HG03060 (cell line): Measurements from ENCODE around the gene LRRC47.

ENCODE experiments used
- ATAC-seq: cut with Tn5 transposase; IDR thresholded peaks from one replicate; pipeline ENCODE4 v1.9.1; 2021; ENCODE audit warnings: low read depth, moderate number of reproducible peaks; ENCODE audit not compliant: unreplicated experiment

The LRRC47 gene

DNA sequence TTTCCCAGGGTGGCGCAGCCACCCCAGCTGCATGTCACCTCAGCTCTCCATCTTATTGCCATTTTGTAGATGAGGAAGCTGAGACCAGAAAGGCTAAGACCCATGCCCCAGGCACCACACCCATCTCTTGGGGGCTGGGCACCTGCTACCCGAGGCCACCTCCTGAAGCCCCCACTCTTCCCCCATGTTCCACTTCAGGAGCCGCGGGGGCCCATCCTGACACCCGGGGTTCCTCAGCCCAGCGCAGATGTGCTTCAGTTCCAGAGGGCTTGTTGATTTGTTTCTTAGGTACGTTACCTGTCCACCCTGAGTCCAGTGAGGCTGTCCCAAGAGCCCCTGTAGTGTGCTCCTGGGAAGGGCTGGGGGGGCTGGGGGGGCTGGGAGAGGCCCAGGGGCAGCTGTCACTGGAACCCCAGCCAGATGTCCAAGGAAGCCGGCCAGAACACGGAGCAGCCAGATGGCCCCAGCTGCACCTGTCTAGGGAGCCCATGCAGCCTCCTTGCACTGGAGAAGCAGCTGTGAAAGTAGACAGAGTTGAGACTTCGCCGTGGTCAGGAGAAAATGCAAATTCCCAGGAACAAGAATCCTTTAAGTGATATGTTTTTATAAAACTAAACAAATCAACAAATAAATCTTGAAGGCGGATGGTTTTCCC lies 61.1 kb downstream of the LRRC47 start:
- no peak for ATAC-seq

GRCh38 chr1:3734602-3735001 lies 61.7 kb downstream of the LRRC47 start:
- no peak for ATAC-seq

DNA sequence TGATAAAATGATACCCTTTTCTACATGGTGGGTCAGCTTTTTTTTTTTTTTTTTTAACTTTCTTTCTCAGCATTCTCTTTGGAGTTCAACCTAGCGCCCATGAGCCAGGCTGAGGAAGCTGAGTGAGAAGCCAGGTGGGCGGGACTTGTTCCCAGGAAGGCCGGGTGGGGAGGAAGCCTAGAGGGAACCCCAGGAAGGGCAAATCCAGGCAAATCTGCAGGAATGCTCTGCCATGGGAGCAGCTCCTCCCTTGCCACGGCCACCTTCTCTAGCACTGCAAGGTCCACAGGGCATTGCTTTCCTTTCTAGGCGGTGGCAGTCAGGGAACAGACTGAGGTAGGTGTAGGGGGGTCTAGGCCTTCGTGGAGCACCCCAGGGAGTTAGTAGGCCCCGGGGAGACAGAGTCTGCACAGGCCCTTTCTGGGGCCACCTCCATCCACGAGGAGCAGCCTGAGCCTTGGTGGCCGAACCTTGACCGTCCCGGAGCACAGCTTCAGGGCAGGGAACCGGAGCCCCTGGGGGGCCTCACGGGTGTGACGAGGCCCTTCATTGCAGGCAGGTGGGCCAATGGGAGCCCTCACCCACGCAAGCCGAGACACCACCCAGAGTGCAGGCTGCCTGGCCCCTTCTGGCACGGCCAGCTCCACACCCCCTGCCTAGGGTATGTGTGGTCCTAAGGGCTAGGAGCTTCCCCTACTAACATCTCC lies 62.3 kb downstream of the LRRC47 start:
- ATAC-seq: no peak

DNA sequence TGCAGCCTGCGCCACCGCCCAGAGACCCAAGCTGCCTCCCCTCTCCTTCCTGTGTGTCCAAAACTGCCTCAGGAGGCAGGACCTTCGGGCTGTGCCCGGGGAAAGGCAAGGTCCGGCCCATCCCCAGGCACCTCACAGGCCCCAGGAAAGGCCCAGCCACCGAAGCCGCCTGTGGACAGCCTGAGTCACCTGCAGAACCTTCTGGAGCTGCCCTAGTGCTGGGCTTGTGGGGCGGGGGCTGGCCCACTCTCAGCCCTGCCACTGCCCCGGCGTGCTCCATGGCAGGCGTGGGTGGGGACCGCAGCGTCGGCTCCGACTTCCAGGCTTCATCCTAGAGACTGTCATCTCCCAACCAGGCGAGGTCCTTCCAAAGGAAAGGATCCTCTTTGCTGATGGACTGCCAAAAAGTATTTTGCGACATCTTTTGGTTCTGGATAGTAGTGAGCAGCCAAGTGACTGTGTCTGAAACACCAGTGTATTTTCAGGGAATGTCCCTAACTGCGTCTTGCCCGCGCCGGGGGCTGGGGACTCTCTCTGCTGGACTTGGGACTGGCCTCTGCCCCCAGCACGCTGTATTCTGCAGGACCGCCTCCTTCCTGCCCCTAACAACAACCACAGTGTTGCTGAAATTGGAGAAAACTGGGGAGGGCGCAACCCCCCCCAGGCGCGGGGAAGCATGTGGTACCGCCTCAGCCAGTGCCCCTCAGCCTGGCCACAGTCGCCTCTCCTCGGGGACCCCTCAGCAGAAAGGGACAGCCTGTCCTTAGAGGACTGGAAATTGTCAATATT lies 63.0 kb downstream of the LRRC47 start:
- no peak for ATAC-seq

DNA sequence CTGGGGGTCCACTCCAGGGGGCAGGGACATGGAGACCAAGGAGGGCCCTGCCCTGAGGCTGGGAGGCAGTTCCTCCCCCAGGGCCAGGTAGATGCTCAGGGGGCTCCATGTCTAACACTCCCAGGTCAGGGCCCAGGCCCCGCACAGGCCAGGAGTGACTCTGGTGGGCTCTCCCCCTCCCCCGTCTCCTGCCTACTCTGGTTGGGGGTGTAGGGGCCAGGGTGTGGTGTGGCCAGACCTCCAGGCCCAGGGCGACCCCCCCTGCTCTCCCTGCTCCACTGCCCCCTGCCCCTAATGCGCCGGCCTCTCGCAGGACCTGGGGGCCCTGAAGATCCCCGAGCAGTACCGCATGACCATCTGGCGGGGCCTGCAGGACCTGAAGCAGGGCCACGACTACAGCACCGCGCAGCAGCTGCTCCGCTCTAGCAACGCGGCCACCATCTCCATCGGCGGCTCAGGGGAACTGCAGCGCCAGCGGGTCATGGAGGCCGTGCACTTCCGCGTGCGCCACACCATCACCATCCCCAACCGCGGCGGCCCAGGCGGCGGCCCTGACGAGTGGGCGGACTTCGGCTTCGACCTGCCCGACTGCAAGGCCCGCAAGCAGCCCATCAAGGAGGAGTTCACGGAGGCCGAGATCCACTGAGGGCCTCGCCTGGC lies 63.7 kb downstream of the LRRC47 start:
- ATAC-seq: no peak

DNA sequence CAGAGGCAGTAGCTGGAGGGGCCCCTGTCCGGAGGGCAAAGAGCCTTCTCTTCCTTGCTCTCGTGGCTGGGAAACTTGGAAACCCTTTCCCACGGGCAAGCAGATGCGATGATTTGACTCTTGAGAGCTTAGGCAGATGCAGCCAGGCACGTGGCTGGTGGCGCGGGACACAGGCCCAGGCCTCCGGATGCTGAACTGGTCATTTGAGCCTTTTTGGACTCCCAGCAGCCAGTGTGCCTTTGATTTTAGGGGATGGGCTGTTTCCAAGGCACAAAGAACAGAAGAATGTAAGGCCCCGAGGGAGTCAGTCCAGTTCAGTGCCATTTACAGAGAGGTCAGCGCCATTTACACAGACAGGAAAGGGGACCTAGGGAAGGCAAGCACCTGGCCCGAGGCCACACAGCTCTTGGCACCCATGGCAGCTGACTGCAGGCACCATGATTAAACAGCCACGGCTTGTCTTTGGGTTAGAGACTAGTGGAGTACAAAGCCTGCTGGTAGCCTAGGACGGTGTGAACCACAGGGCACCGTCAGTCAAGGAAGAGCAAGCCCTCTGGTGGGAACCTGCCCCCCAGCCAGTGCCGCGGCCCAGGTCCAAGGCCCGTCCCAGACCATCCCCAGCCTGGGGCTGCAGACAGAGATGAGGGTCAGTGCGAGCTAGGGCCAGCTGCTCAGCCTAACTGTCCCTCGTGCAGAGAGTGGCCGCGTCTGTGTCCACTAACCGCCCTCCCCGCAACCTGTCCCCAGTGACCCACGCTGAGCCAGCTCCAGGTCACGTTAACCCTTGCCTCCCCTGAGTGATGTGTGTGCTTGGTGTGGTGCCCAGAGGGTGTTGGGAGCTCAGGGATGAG lies 64.5 kb downstream of the LRRC47 start:
- no peak for ATAC-seq

DNA sequence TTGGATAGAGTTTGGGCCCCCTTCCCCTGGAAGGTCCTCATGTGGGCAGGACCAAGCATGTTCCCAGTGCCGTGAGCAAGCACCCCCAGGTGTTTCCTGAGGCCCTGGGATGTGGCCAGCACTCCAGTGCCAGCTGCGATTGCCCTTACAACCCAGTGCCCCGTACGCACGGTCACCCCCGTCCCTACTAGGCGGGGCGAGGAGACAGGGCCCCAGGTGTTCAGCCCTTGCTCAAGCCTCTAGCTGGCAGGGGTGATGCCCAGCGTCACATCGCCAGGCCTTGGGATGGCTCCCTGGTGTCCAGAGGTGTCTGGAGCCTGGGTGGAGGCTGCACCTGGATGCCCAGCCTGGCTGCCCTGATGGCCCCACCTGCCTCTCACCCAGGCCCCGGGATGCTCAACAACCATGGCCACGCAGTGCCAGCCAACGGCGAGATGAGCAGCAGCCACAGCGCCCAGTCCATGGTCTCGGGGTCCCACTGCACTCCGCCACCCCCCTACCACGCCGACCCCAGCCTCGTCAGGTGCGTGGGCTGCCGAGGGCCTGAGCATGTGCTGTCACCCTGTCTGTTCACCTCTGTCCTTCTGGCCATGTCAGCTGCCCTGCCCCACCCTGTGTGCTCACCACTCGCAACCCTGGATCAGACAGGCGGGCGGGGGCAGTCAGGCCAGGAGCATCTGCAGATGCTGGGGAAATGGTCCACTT lies 65.6 kb downstream of the LRRC47 start:
- no peak for ATAC-seq

DNA sequence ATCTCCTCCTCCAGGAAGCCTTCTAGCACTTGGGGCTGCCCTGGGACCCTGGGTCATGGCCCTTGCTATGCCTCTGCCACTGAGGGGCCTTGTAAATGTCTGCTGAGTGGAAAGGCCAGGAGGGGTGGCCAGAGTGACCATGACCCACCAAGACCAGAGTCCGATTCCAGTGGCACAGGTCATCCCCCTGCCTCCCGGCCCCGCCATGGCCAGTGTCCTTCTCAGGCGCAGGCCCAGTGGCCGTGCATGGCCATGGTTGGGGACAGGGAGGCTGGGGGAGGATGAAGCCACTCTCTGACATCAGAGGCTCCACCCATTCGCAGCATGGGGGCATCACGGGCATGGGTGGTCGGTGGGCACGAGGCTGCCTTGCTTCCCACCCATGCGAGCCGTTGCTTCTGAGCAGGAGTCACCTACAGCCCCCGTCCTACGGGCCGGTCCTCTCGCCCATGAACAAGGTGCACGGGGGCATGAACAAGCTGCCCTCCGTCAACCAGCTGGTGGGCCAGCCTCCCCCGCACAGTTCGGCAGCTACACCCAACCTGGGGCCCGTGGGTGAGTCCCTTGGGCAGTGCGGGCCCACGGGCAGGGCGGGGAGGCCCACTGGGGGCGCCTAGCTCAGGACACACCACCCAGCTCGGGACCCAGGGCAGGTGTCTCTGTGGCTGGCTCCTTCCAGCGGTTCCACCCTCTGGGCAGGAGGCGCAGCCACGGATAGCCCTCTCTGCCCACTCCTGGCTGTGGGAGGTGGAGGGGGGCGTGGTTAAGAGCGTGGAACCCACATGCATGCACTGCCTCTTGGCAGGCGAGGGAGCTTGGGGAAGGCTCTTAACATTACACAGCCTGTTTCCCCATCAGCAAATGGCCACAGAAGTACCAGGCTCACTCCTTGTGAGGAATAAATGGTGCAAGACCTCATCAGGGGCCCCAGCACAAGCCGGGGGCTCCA lies 66.4 kb downstream of the LRRC47 start:
- ATAC-seq: no peak
